GM23338 (cell line): Measurements from ENCODE around the gene HGF. TPM values are rescaled to one million over a fixed set of nuclear protein-coding genes. Genes with fewer than 3 reads are reported as not detected.

Source experiments
- ATAC-seq: fragments of 200-7000 bp; cut with Tn5 transposase; 3 replicates; pipeline ENCODE4 v1.9.1; 2020
- DNase-seq: peaks from one replicate; pipeline ENCODE4 v3.0.0-alpha.2; 2015; ENCODE audit warnings: low spot score
- H2AFZ ChIP-seq: fragments of 200-600 bp; sonication (generic); 2 replicates; pipeline ENCODE4 v1.8.0; 2016; ENCODE audit warnings: antibody characterized with exemption, mild to moderate bottlenecking, moderate library complexity
- H3F3A ChIP-seq: fragments of 200-600 bp; sonication (generic); replicated peaks from 2 replicates; pipeline ENCODE4 v1.8.0; 2017; ENCODE audit warnings: antibody characterized with exemption, mixed run types, low read depth
- H3K27ac ChIP-seq: fragments of 200-600 bp; sonication (generic); 2 replicates; pipeline ENCODE4 v1.6.1; 2016; ENCODE audit warnings: low read depth
- H3K27me3 ChIP-seq: fragments of 200-600 bp; sonication (generic); 2 replicates; pipeline ENCODE4 v1.8.0; 2016; ENCODE audit warnings: mild to moderate bottlenecking, mixed run types, moderate library complexity; ENCODE audit not compliant: insufficient read depth
- H3K36me3 ChIP-seq: fragments of 200-600 bp; sonication (generic); 2 replicates; pipeline ENCODE4 v1.8.0; 2016; ENCODE audit warnings: mild to moderate bottlenecking; ENCODE audit not compliant: insufficient read depth
- H3K4me1 ChIP-seq: fragments of 200-600 bp; sonication (generic); 2 replicates; pipeline ENCODE4 v1.8.0; 2016; ENCODE audit warnings: mild to moderate bottlenecking, moderate library complexity; ENCODE audit not compliant: insufficient read depth
- H3K4me2 ChIP-seq: fragments of 200-600 bp; sonication (generic); 2 replicates; pipeline ENCODE4 v1.7.1; 2017; ENCODE audit warnings: mixed run types
- H3K4me3 ChIP-seq: fragments of 200-600 bp; sonication (generic); 2 replicates; pipeline ENCODE4 v1.6.1; 2016; ENCODE audit warnings: mixed run types
- H3K79me2 ChIP-seq: fragments of 200-600 bp; sonication (generic); replicated peaks from 2 replicates; pipeline ENCODE4 v1.8.0; 2017; ENCODE audit warnings: mild to moderate bottlenecking; ENCODE audit not compliant: insufficient read depth
- H3K9me2 ChIP-seq: fragments of 200-600 bp; sonication (generic); 2 replicates; pipeline ENCODE4 v1.8.0; 2017; ENCODE audit not compliant: insufficient read depth
- H4K20me1 ChIP-seq: fragments of 200-600 bp; sonication (generic); replicated peaks from 2 replicates; pipeline ENCODE4 v1.8.0; 2017; ENCODE audit warnings: mild to moderate bottlenecking; ENCODE audit not compliant: insufficient read depth
- H3K27ac Mint-ChIP-seq: 2 replicates; pipeline ENCODE4 v1.8.0; 2020; ENCODE audit warnings: inconsistent platforms, mild to moderate bottlenecking, moderate library complexity, mixed read lengths
- H3K27me3 Mint-ChIP-seq: 3 replicates; pipeline ENCODE4 v1.8.0; 2022; ENCODE audit warnings: low read depth, mild to moderate bottlenecking, moderate library complexity, mixed read lengths, inconsistent platforms; ENCODE audit not compliant: insufficient read depth, poor library complexity
- H3K36me3 Mint-ChIP-seq: 3 replicates; pipeline ENCODE4 v1.8.0; 2021; ENCODE audit warnings: low read depth, mild to moderate bottlenecking, inconsistent platforms, moderate library complexity, mixed read lengths
- H3K4me1 Mint-ChIP-seq: 3 replicates; pipeline ENCODE4 v1.8.0; 2020; ENCODE audit warnings: mild to moderate bottlenecking, inconsistent platforms, mixed read lengths
- H3K4me3 Mint-ChIP-seq: 3 replicates; pipeline ENCODE4 v1.8.0; 2021; ENCODE audit warnings: moderate library complexity, mild to moderate bottlenecking, inconsistent platforms, mixed read lengths
- H3K9me3 Mint-ChIP-seq: 3 replicates; pipeline ENCODE4 v1.8.0; 2020; ENCODE audit warnings: moderate library complexity, mild to moderate bottlenecking, inconsistent platforms, mixed read lengths
- ETS1 ChIP-seq: IDR thresholded peaks from 2 replicates; pipeline ENCODE4 v1.6.1; 2016; ENCODE audit warnings: antibody characterized with exemption
- EZH2 ChIP-seq: fragments of 200-600 bp; sonication (generic); IDR thresholded peaks from one replicate; pipeline ENCODE4 v1.8.0; 2017; ENCODE audit warnings: antibody characterized with exemption, mild to moderate bottlenecking, low read depth; ENCODE audit not compliant: unreplicated experiment
- JUNB ChIP-seq: IDR thresholded peaks from one replicate; pipeline ENCODE4 v1.6.1; 2016; ENCODE audit warnings: antibody characterized with exemption; ENCODE audit not compliant: unreplicated experiment
- NANOG ChIP-seq: IDR thresholded peaks from 2 replicates; pipeline ENCODE4 v1.6.1; 2016; ENCODE audit warnings: antibody characterized with exemption, borderline replicate concordance
- POLR2AphosphoS5 ChIP-seq: IDR thresholded peaks from 2 replicates; pipeline ENCODE4 v1.6.1; 2016; ENCODE audit warnings: antibody characterized with exemption, low read depth
- REST ChIP-seq: IDR thresholded peaks from one replicate; pipeline ENCODE4 v1.6.1; 2018; ENCODE audit warnings: antibody characterized with exemption; ENCODE audit not compliant: unreplicated experiment
- STAT1 ChIP-seq: IDR thresholded peaks from one replicate; pipeline ENCODE4 v1.6.1; 2016; ENCODE audit warnings: antibody characterized with exemption; ENCODE audit not compliant: unreplicated experiment
- polyA plus RNA-seq: library from polyadenylated mRNA; unstranded; fragments of >200 nt; fragmentation: Nextera tagmentation; extraction: Ambion mirVana; gene quantifications from 2 replicates; pipeline ENCODE4 v1.2.1, GENCODE V29; 2016
- total RNA-seq: library from RNA; depleted of rRNA; stranded (reverse); fragments of >200 nt; shearing (Covaris generic); gene quantifications from 2 replicates; pipeline ENCODE4 v1.2.3, GENCODE V29; 2014
- TF ChIP-seq, protein P1 (sequence below): fragments of 250-450 bp; sonication (Bioruptor Pico); IDR thresholded peaks from 2 replicates; pipeline ENCODE4 v1.5.0; 2020; ENCODE audit warnings: mild to moderate bottlenecking, moderate library complexity

HGF gene
- total and polyA plus RNA-seq, 2 experiments from 2014 or later, result 0.24 to 1.1 TPM

DNA sequence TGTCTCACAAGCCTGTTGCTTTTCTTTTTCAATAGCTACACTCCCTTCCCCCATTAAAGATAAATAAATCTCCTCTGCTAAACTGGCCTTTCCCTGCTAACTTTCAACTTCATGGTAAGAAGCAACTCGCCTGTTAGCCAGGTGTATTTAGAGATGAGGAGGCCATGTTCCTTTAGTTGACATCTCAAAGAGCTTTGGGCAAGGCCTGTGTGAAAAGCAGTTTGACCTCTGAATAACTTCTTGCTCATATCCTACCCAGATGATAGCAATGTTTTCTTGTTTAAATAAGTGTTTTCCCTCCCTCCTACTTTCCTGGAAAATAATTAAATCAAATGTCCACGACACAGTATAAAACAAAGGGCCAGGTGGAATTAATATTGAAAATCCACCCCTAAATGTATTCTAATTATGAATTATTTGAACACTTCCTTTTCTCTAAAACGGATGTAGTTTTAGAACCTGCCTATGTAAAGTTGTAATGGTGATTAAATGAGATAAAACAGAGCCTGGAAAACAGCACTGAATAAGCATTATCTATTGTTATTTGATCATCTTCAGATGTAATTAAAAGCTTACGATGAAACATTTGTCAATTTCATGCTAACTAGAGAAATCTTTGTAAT is 78.5 kb downstream of the HGF start:
- H3K79me2 ChIP-seq, result no peaks in the 10 kb centered on the region
- Mint-ChIP-seq H3K27me3 (peaks cover 1% of the 10 kb centered on the region), H3K4me3 (no peak overlapping the region), H3K36me3 (no peaks in the 10 kb centered on the region), H3K27ac (peak overlapping the region; percentile 85; the same call in 1 of the 2 replicates), H3K9me3 (no peaks in the 10 kb centered on the region; the same call in 2 of the 3 replicates), H3K4me1 (peaks cover 51% of the 10 kb centered on the region)
- H3F3A ChIP-seq, result no peaks in the 10 kb centered on the region
- peak overlapping the region; percentile 22 for H3K27ac ChIP-seq
- peak overlapping the region; percentile 49; the same call in 1 of the 2 replicates for H3K4me2 ChIP-seq
- no peak overlapping the region for H3K4me3 ChIP-seq
- DNase-seq, result no peak
- TF ChIP-seq EZH2, result no peak
- no peak for TF ChIP-seq ETS1
- TF ChIP-seq JUNB, result no peak
- peak overlapping the region; percentile 79; the same call in 1 of the 2 replicates for H2AFZ ChIP-seq
- H3K9me2 ChIP-seq, result no peaks in the 10 kb centered on the region
- ATAC-seq, result no peak
- peaks cover 35% of the 10 kb centered on the region for H3K4me1 ChIP-seq
- H3K36me3 ChIP-seq, result no peaks in the 10 kb centered on the region
- no peaks in the 10 kb centered on the region for H3K27me3 ChIP-seq
- H4K20me1 ChIP-seq, result no peaks in the 10 kb centered on the region

GRCh38 chr7:81690688-81691087 is 79.2 kb downstream of the HGF start:
- Mint-ChIP-seq H3K4me3 (no peak overlapping the region), H3K27ac (peak overlapping the region; percentile 53), H3K27me3 (peaks cover 1% of the 10 kb centered on the region), H3K9me3 (no peaks in the 10 kb centered on the region; the same call in 2 of the 3 replicates), H3K4me1 (peaks cover 51% of the 10 kb centered on the region), H3K36me3 (no peaks in the 10 kb centered on the region)
- Histone ChIP-seq H3K36me3 (no peaks in the 10 kb centered on the region), H3K79me2 (no peaks in the 10 kb centered on the region), H3K4me1 (peaks cover 35% of the 10 kb centered on the region), H3K27me3 (no peaks in the 10 kb centered on the region), H2AFZ (peak overlapping the region; percentile 79; the same call in 1 of the 2 replicates), H4K20me1 (no peaks in the 10 kb centered on the region), H3K9me2 (no peaks in the 10 kb centered on the region), H3K4me3 (no peak overlapping the region), H3F3A (no peaks in the 10 kb centered on the region), H3K27ac (peak overlapping the region; percentile 22), H3K4me2 (peak overlapping the region; percentile 39)
- ATAC-seq (no peak), DNase-seq (no peak)
- TF ChIP-seq STAT1, result no peak
- TF ChIP-seq, protein P1, sequence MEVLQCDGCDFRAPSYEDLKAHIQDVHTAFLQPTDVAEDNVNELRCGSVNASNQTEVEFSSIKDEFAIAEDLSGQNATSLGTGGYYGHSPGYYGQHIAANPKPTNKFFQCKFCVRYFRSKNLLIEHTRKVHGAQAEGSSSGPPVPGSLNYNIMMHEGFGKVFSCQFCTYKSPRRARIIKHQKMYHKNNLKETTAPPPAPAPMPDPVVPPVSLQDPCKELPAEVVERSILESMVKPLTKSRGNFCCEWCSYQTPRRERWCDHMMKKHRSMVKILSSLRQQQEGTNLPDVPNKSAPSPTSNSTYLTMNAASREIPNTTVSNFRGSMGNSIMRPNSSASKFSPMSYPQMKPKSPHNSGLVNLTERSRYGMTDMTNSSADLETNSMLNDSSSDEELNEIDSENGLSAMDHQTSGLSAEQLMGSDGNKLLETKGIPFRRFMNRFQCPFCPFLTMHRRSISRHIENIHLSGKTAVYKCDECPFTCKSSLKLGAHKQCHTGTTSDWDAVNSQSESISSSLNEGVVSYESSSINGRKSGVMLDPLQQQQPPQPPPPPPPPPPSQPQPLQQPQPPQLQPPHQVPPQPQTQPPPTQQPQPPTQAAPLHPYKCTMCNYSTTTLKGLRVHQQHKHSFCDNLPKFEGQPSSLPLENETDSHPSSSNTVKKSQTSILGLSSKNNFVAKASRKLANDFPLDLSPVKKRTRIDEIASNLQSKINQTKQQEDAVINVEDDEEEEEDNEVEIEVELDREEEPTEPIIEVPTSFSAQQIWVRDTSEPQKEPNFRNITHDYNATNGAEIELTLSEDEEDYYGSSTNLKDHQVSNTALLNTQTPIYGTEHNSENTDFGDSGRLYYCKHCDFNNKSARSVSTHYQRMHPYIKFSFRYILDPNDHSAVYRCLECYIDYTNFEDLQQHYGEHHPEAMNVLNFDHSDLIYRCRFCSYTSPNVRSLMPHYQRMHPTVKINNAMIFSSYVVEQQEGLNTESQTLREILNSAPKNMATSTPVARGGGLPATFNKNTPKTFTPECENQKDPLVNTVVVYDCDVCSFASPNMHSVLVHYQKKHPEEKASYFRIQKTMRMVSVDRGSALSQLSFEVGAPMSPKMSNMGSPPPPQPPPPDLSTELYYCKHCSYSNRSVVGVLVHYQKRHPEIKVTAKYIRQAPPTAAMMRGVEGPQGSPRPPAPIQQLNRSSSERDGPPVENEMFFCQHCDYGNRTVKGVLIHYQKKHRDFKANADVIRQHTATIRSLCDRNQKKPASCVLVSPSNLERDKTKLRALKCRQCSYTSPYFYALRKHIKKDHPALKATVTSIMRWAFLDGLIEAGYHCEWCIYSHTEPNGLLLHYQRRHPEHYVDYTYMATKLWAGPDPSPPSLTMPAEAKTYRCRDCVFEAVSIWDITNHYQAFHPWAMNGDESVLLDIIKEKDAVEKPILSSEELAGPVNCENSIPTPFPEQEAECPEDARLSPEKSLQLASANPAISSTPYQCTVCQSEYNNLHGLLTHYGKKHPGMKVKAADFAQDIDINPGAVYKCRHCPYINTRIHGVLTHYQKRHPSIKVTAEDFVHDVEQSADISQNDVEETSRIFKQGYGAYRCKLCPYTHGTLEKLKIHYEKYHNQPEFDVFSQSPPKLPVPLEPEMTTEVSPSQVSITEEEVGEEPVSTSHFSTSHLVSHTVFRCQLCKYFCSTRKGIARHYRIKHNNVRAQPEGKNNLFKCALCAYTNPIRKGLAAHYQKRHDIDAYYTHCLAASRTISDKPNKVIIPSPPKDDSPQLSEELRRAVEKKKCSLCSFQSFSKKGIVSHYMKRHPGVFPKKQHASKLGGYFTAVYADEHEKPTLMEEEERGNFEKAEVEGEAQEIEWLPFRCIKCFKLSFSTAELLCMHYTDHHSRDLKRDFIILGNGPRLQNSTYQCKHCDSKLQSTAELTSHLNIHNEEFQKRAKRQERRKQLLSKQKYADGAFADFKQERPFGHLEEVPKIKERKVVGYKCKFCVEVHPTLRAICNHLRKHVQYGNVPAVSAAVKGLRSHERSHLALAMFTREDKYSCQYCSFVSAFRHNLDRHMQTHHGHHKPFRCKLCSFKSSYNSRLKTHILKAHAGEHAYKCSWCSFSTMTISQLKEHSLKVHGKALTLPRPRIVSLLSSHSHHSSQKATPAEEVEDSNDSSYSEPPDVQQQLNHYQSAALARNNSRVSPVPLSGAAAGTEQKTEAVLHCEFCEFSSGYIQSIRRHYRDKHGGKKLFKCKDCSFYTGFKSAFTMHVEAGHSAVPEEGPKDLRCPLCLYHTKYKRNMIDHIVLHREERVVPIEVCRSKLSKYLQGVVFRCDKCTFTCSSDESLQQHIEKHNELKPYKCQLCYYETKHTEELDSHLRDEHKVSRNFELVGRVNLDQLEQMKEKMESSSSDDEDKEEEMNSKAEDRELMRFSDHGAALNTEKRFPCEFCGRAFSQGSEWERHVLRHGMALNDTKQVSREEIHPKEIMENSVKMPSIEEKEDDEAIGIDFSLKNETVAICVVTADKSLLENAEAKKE (CRISPR knock-in tag), result no peak
- TF ChIP-seq REST, result no peak
- no peak for TF ChIP-seq ETS1
- no peak for TF ChIP-seq EZH2
- no peak for TF ChIP-seq NANOG
- TF ChIP-seq JUNB, result no peak
- no peak for TF ChIP-seq POLR2AphosphoS5
